Measurements from ENCODE around the gene RAD9A. TPM values are rescaled to one million over a fixed set of nuclear protein-coding genes. Genes with fewer than 3 reads are reported as not detected.
A peak's percentile ranks its signal among the peaks of the same experiment; 100 is the strongest.

The RAD9A gene
- total and polyA plus RNA-seq, 9 of the 15 experiments (the other 6 are each of a cell fraction or from before 2014, with no cell fraction given): 1.4 to 41.2 (median 16.1) TPM

GRCh38 chr11:67428052-67429001 is 36.5 kb downstream of the RAD9A start, which contains the start of gene RPS6KB2 (continued):
- TF ChIP-seq ZNF431 (CRISPR knock-in tag; IDR thresholded peaks at IDR 0.05) (no peak), PURB (CRISPR knock-in tag; IDR thresholded peaks at IDR 0.05; ENCODE audit: low read depth) (no peak), ZKSCAN1 (IDR thresholded peaks at IDR 0.05; ENCODE audit: low read depth, low read length) (peak; percentile 38; the same call in 1 of the 2 replicates), MED1 (CRISPR knock-in tag; IDR thresholded peaks at IDR 0.05; ENCODE audit: borderline replicate concordance) (no peak), ZNF717 (CRISPR knock-in tag; IDR thresholded peaks at IDR 0.05) (no peak), BCL6 (CRISPR knock-in tag; IDR thresholded peaks at IDR 0.05) (no peak), CCNT2 (IDR thresholded peaks at IDR 0.05; ENCODE audit: borderline replicate concordance, extremely low read depth, insufficient read length, low read depth, low read length) (peak; percentile 65), CBX5 (IDR thresholded peaks at IDR 0.05; ENCODE audit: borderline replicate concordance, low read depth) (no peak), FOXA3 (CRISPR knock-in tag; conservative IDR thresholded peaks at IDR 0.05 in 1 of 2, IDR thresholded peaks at IDR 0.05 in 1 of 2) (no peak), SREBF1 (IDR thresholded peaks at IDR 0.05; ENCODE audit: borderline replicate concordance, low read depth, low read length) (peak; percentile 72), MAFF (IDR thresholded peaks at IDR 0.05; ENCODE audit: low read length) (no peak), MNT (conservative IDR thresholded peaks at IDR 0.05) (peak; percentile 76 to 91), HMBOX1 (IDR thresholded peaks at IDR 0.05) (no peak), ESRRA (IDR thresholded peaks at IDR 0.05; ENCODE audit: borderline replicate concordance, low read depth) (no peak), SMARCB1 (IDR thresholded peaks at IDR 0.05; ENCODE audit: insufficient read length, low read depth) (no peak), ZBTB1 (CRISPR knock-in tag; IDR thresholded peaks at IDR 0.05; ENCODE audit: borderline replicate concordance, low read depth) (no peak), ZFP1 (CRISPR knock-in tag; IDR thresholded peaks at IDR 0.05) (no peak), PYGO2 (tag; IDR thresholded peaks at IDR 0.05) (no peak), POLR2H (tag; IDR thresholded peaks at IDR 0.05; ENCODE audit: low read depth) (no peak), ZNF282 (CRISPR knock-in tag; IDR thresholded peaks at IDR 0.05) (0 out of 2 replicates have a peak, but pooled peaks have one; percentile 20)
- TF ChIP-seq, protein P1, sequence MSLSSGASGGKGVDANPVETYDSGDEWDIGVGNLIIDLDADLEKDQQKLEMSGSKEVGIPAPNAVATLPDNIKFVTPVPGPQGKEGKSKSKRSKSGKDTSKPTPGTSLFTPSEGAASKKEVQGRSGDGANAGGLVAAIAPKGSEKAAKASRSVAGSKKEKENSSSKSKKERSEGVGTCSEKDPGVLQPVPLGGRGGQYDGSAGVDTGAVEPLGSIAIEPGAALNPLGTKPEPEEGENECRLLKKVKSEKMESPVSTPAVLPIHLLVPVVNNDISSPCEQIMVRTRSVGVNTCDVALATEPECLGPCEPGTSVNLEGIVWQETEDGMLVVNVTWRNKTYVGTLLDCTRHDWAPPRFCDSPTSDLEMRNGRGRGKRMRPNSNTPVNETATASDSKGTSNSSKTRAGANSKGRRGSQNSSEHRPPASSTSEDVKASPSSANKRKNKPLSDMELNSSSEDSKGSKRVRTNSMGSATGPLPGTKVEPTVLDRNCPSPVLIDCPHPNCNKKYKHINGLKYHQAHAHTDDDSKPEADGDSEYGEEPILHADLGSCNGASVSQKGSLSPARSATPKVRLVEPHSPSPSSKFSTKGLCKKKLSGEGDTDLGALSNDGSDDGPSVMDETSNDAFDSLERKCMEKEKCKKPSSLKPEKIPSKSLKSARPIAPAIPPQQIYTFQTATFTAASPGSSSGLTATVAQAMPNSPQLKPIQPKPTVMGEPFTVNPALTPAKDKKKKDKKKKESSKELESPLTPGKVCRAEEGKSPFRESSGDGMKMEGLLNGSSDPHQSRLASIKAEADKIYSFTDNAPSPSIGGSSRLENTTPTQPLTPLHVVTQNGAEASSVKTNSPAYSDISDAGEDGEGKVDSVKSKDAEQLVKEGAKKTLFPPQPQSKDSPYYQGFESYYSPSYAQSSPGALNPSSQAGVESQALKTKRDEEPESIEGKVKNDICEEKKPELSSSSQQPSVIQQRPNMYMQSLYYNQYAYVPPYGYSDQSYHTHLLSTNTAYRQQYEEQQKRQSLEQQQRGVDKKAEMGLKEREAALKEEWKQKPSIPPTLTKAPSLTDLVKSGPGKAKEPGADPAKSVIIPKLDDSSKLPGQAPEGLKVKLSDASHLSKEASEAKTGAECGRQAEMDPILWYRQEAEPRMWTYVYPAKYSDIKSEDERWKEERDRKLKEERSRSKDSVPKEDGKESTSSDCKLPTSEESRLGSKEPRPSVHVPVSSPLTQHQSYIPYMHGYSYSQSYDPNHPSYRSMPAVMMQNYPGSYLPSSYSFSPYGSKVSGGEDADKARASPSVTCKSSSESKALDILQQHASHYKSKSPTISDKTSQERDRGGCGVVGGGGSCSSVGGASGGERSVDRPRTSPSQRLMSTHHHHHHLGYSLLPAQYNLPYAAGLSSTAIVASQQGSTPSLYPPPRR (CRISPR knock-in tag; IDR thresholded peaks at IDR 0.05; ENCODE audit: borderline replicate concordance): no peak
